Body of pancreas (tissue), 4 donors: ENCODE measurements around the gene TRIM36. TPM values are rescaled to one million over a fixed set of nuclear protein-coding genes. Genes with fewer than 3 reads are reported as not detected.

Experiments
- ATAC-seq: fragments of 150-250 bp; one replicate; pipeline ENCODE4 v1.9.1; 2016
- DNase-seq, 4 donors: peaks; one replicate each; pipeline ENCODE4 v3.0.0-alpha.2; 2019
- H3K27ac ChIP-seq, 4 donors: fragments of 200-600 bp; sonication (generic); 1 replicate in 3 of 4; 2 replicates in 1 of 4; pipeline versions ENCODE4 v1.5.1 to v1.6.1; 2016 to 2019; ENCODE audit warnings: mild to moderate bottlenecking in 1 of 4, mixed read lengths in 1 of 4, moderate library complexity in 1 of 4
- H3K27me3 ChIP-seq, 2 donors: fragments of 200-600 bp; sonication (generic); one replicate each; pipeline ENCODE4 v1.6.0; 2016; ENCODE audit warnings: mild to moderate bottlenecking in 1 of 2
- H3K36me3 ChIP-seq, 2 donors: fragments of 200-600 bp; sonication (generic); replicated peaks in 1 of 2; 2 replicates each; pipeline ENCODE4 v1.5.1; 2016; ENCODE audit warnings: low read depth in 2 of 2; ENCODE audit not compliant: insufficient read depth in 1 of 2
- H3K4me1 ChIP-seq: fragments of 200-600 bp; sonication (generic); one replicate; pipeline ENCODE4 v1.6.0; 2016
- H3K4me3 ChIP-seq, 2 donors: fragments of 200-600 bp; sonication (generic); 1 replicate in 1 of 2; 2 replicates in 1 of 2; pipeline ENCODE4 v1.5.1; 2016 to 2019
- H3K9me3 ChIP-seq, 3 donors: fragments of 200-600 bp; sonication (generic); 1 replicate in 2 of 3; 2 replicates in 1 of 3; pipeline ENCODE4 v1.5.1; 2016
- POLR2A ChIP-seq, 3 donors: fragments of 450-650 bp; IDR thresholded peaks; one replicate each; pipeline ENCODE4 v1.6.1; 2016; ENCODE audit warnings: antibody characterized with exemption in 3 of 3, mild to moderate bottlenecking in 2 of 3
- WGBS, 2 donors: methylation state at CpG; one replicate each; pipeline ENCODE4 v1.1.5; 2017; 5-methylcytosine and 5-hydroxymethylcytosine counted together
- intact Hi-C: fragments of 100-400 bp; cut with DNase I; formaldehyde crosslinking; loops from one replicate; pipeline ENCODE4 v1.15.1; 2023
- total RNA-seq, 2 donors: library from RNA; depleted of rRNA; stranded (reverse); fragments of >200 nt; gene quantifications; one replicate each; pipeline ENCODE4 v1.1.0, GENCODE V29; 2016
- TF ChIP-seq, protein P1 (sequence below), 7 experiments: fragments of 450-650 bp in 4 of 7; fragments of 200-600 bp in 3 of 7; sonication (generic) in 3 of 7; IDR thresholded peaks; one replicate each; pipeline ENCODE4 v1.5.1; 2016 to 2019; ENCODE audit warnings: antibody characterized with exemption in 7 of 7

The TRIM36 gene
- total RNA-seq, 2 donors from 2014 or later, result 2.9 to 3.0 TPM

DNA sequence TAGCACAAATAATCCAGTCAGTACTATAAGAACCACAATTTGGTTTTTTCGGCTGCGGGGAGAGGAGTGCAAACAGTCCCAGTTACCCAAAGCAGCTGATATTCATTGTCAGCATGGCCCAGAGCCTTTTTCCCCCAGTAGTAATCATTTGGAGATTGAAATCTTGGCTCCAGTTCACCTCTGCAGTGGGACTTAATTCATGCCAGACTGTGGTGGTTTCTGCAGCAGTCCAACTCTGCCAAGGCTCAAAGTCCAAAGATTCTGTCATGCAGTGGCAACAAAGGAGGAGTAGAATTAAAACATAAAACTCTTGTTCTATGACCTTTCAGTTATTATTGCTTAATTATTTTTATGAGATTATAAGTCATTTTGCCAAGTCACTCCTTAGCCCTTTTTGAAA is 25.0 kb upstream of the TRIM36 start:
- H3K27me3 ChIP-seq, result no peaks in the 10 kb centered on the region
- H3K4me3 ChIP-seq, result no peak overlapping the region
- peak; percentile 99 for ATAC-seq
- DNase-seq, result peak; percentile 71 to 88 (median 78)
- peak overlapping the region in 3 of 4 donors; percentile 52 to 68 (median 59) for H3K27ac ChIP-seq
- TF ChIP-seq, protein P1, sequence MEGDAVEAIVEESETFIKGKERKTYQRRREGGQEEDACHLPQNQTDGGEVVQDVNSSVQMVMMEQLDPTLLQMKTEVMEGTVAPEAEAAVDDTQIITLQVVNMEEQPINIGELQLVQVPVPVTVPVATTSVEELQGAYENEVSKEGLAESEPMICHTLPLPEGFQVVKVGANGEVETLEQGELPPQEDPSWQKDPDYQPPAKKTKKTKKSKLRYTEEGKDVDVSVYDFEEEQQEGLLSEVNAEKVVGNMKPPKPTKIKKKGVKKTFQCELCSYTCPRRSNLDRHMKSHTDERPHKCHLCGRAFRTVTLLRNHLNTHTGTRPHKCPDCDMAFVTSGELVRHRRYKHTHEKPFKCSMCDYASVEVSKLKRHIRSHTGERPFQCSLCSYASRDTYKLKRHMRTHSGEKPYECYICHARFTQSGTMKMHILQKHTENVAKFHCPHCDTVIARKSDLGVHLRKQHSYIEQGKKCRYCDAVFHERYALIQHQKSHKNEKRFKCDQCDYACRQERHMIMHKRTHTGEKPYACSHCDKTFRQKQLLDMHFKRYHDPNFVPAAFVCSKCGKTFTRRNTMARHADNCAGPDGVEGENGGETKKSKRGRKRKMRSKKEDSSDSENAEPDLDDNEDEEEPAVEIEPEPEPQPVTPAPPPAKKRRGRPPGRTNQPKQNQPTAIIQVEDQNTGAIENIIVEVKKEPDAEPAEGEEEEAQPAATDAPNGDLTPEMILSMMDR (IDR thresholded peaks at IDR 0.05), result no peak
- TF ChIP-seq POLR2A (IDR thresholded peaks at IDR 0.05), result no peak
- H3K9me3 ChIP-seq, result no peaks in the 10 kb centered on the region
- no peaks in the 10 kb centered on the region for H3K36me3 ChIP-seq
- 18 to 33% methylated on average over 2 of the region's 2 CpGs for WGBS, 2 donors
- peaks cover 15% of the 10 kb centered on the region for H3K4me1 ChIP-seq
- intact Hi-C loops, result no loop called here

DNA sequence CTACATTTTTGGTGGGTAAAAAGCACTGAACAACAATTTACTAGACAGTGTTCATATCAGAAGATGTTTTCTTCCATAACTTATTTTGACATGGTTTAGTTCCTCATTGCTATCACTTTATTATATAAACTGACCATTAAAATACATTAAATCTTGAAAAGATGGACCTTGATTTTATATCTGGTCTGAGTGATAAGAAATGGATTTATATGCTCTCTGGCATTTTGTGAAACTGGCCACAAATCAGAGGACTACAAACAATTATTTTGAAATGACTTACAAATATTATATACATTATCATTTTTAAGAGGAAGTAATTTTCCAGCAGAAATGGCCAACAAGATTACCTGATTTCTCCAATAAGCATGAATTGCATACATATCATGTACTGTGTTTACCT is 23.6 kb upstream of the TRIM36 start:
- Histone ChIP-seq H3K27me3 (no peaks in the 10 kb centered on the region), H3K27ac (no peak overlapping the region), H3K9me3 (no peaks in the 10 kb centered on the region), H3K4me3 (no peak overlapping the region), H3K4me1 (peaks cover 15% of the 10 kb centered on the region), H3K36me3 (no peaks in the 10 kb centered on the region)
- ATAC-seq (no peak), DNase-seq (no peak)
- intact Hi-C loops, result no loop called here
- TF ChIP-seq POLR2A (IDR thresholded peaks at IDR 0.05), result no peak

DNA sequence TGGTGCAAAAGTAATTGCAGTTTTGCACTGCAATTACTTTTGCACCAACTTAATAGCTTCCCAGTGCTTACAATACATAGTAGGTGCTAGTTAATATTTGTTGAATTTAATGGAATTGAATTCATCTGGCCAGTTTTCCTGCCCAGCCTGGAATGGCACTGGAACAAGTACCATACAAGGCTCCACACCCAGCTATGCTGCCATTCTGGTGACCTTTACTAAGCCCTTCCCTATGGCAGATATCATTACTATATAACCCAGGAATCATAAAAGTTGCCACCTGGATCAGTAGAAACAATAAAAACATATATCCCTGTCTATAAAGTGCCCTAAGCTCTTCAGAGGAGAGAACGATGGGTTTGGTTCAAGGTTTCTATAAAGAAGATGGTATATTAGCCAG is 22.4 kb upstream of the TRIM36 start:
- ATAC-seq (no peak), DNase-seq (no peak)
- Histone ChIP-seq H3K27me3 (no peaks in the 10 kb centered on the region), H3K4me3 (no peak overlapping the region), H3K36me3 (no peaks in the 10 kb centered on the region), H3K27ac (no peak overlapping the region), H3K9me3 (no peaks in the 10 kb centered on the region), H3K4me1 (peaks cover 15% of the 10 kb centered on the region)
- intact Hi-C loops, result no loop called here
- 100% methylated on average over 1 of the region's 1 CpG for WGBS, 2 donors
- TF ChIP-seq, protein P1 (IDR thresholded peaks at IDR 0.05), result no peak
- TF ChIP-seq POLR2A (IDR thresholded peaks at IDR 0.05), result no peak

DNA sequence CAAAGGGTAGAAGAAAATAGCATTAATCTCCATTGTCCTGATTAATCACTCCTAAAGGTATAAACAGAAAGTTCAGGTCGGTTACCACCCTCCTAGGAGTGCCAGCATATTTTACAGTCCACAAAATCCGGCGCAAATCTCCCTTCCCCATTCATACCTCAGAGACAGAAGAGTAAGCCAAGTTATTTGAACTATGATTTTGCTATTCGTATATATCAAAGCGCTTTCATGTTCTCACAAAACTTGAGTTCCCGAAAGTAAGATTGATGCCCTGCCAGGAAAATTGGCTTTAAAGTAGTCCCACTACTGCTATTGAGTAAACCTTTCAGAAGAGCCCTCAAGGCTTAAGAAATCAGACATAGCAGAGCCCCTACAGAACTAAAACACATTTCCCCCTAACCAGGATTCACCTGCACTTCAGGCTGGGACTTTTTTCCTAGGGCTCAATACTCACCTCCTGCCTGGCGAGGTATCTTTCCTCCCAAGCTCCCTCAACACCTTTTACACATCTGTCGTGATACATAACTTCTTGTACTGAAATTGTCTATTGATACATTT is 21.8 kb upstream of the TRIM36 start:
- TF ChIP-seq, protein P1 (IDR thresholded peaks at IDR 0.05), result no peak
- TF ChIP-seq POLR2A (IDR thresholded peaks at IDR 0.05), result no peak
- 67% methylated on average over 8 of the region's 8 CpGs for WGBS, 2 donors

DNA sequence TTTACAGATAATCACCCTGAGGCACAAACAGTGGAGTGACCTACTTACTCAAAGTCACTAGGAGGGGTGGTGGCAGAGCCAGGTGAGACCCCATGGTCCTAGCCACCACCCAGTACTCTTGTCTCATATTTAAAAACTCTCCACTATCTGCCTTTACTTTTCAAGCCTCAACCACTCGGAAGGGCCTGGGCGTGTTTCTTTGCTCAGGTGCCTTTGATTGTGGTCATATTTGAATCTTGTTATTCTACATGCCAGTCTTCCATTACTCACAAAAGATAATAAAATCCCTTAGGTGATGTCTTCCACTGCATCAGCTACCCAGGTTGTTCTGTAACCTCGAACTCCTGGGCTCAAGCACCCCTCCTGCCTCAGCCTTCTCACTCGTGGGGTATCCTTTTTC is 20.7 kb upstream of the TRIM36 start:
- ATAC-seq (no peak), DNase-seq (no peak)
- Histone ChIP-seq H3K27me3 (no peaks in the 10 kb centered on the region), H3K9me3 (no peaks in the 10 kb centered on the region), H3K27ac (no peak overlapping the region), H3K4me3 (no peak overlapping the region), H3K4me1 (peaks cover 14% of the 10 kb centered on the region), H3K36me3 (no peaks in the 10 kb centered on the region)
- WGBS, 2 donors, result 79 to 82% methylated on average over 4 of the region's 4 CpGs
- intact Hi-C loops, result no loop called here
- TF ChIP-seq, protein P1 (IDR thresholded peaks at IDR 0.05), result no peak
- TF ChIP-seq POLR2A (IDR thresholded peaks at IDR 0.05), result no peak

More for the DNA sequence above, 21.8 kb upstream of the TRIM36 start:
- no peak for DNase-seq
- intact Hi-C loops, result no loop called here
- H3K27ac ChIP-seq, result no peak overlapping the region
- peaks cover 15% of the 10 kb centered on the region for H3K4me1 ChIP-seq
- H3K9me3 ChIP-seq, result no peaks in the 10 kb centered on the region
- no peak for ATAC-seq
- H3K4me3 ChIP-seq, result no peak overlapping the region
- H3K27me3 ChIP-seq, result no peaks in the 10 kb centered on the region
- no peaks in the 10 kb centered on the region for H3K36me3 ChIP-seq
